Activated CD4-positive, alpha-beta T cell treated with anti-CD3 and anti-CD28 coated beads, Interleukin-2, amount 50 U/mL, for 1 hour (primary cell): ENCODE results near the gene DENND10.
"Not testable (repeated sequence)": the region's sequence is repeated elsewhere in the genome, so short reads cannot be mapped to it uniquely, and the experiment has no call there.

ENCODE experiments used
- DNase-seq: peaks from one replicate; pipeline ENCODE4 v3.0.0-alpha.2; 2020

DENND10 gene, protein sequence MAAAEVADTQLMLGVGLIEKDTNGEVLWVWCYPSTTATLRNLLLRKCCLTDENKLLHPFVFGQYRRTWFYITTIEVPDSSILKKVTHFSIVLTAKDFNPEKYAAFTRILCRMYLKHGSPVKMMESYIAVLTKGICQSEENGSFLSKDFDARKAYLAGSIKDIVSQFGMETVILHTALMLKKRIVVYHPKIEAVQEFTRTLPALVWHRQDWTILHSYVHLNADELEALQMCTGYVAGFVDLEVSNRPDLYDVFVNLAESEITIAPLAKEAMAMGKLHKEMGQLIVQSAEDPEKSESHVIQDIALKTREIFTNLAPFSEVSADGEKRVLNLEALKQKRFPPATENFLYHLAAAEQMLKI

GRCh38 chr10:119103903-119104653 is at the start of gene DENND10:
TSS of gene DENND10 (plus strand) at chr10:119104113. CDS start at chr10:119104143, 30 bp downstream.
- DNase-seq: peak; percentile 71

DNA sequence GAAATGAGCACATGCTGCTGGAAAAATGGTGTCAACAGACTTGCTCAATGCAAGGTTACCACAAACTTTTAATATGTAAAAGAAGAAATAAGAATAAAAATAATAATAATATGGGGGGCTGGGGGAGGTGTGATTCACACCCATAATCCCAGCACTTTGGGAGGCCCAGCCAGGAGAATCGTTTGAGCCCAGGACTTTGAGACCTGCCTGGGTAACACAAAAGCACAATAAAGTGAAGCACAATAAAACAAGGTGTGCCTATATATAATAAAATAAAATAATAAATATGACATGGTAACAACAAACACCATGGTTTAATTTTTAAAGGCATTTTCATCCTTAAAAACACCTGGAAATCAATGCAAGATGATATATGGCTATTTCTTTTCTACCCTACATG is 48.4 kb upstream of the DENND10 start:
- DNase-seq: no peak

DNA sequence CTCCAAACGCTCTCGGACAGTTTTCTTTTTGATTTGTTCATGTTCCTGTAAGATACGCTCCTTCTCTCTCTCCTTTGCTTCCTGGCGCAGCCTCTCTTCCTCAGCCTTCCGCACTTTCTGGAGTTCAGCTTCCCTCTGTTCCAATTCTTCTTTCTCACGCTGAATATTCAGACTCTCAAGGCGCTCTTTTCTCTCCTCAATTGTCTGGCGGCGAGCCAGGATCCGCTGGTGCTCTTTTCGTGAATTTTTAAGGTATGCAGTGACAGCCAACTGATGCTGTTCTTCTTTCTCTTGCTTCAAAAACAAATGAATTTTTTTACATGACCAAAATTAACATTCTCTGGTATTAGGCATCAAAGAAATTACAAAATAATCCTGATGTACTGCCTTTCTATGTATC is 45.9 kb upstream of the DENND10 start:
- DNase-seq: no peak

GRCh38 chr10:119059557-119059956 is 44.4 kb upstream of the DENND10 start:
- no peak for DNase-seq

DNA sequence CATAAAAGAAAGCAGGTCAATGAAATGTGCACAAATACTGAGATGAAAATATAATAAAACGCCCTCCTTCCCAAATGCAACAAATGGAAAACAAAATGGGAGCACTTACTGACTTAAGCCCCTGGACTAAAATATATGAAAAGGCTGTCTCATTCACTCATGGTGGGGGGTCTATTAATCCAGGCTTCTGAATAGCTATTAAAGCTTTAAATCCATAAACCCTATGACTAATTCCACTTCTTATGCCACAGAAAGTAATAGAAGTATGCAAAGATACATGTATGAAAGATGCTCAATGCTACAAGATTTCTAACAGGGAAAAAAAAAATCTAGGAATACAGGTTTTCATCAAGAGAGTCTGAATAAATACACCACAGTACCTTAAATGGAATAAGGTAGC is 43.8 kb upstream of the DENND10 start:
- no peak for DNase-seq

DNA sequence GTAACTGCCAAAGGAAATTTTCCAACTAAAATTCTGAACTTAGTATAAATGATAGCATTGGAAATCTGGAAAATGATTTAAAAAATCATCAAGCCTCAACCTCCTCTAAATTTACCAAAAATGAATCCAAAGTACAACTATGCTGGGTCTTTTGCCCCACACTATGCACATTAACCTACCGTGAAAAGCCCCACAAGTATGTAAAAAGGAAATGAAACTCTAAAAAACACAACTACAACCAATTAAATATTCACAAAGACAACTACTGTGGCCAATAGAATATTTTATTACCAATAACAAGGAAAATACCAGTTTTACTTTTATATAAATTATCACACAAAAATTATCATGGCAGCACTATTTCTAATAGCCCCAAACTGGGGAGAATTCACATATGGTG is 42.6 kb upstream of the DENND10 start:
- DNase-seq: no peak

DNA sequence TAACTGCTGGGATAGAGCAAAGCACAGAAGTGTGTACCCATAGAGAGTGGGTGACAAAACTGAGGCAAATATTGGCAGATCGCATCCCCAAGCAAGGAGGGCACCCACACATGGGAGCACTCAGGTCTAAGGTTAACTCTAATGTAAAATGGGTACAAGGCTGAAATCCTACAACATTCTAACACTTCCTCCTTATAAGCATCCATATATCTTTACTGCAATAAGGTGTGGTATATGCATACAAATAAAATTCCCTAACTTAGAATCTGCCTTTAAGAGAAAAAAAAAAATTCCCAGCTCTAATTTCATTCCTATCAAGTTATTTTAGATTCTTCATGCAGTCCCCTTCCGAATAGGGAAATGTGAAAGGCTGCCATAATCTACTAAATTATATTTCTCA is 42.0 kb upstream of the DENND10 start:
- DNase-seq: no peak

GRCh38 chr10:119070395-119071165 is 33.3 kb upstream of the DENND10 start:
- DNase-seq: no peak

- DNase-seq: no peak
Observed at GRCh38 chr10:119073584-119073983, 30.3 kb upstream of the DENND10 start.

DNA sequence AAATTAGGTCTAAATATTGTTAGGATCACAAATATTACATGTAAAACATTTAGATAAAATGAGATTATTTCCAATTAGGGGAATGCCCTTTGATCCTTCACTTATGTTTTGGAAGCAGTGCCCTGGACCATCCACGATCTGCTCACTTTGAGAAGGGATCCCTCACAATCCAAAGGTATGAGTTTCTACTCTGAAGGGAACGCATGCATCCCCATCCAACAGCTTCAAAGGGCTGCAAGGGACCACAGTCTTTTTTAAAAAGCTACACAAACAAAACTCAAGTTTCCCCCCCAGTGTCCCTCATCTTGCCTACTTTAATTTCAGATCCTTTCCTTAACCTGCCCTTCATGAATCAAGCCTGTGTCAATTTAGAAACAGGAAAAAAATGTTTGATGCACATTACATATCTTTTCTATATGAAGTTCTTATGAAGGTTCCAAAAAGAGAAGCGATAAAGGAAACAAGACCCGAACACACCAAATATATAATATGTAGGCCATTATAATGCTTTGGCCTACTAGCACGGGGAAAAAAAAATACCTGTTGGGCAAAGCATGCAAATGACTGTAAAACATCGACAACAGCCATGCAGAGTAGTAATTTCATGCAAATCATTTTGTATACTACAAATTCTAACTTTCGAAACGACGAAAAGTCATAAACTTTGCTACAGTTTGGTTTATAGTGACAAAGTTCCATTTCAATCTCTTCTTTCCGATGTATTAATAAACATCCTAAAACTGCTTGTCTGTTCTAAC is 25.3 kb upstream of the DENND10 start:
- no peak for DNase-seq

DNA sequence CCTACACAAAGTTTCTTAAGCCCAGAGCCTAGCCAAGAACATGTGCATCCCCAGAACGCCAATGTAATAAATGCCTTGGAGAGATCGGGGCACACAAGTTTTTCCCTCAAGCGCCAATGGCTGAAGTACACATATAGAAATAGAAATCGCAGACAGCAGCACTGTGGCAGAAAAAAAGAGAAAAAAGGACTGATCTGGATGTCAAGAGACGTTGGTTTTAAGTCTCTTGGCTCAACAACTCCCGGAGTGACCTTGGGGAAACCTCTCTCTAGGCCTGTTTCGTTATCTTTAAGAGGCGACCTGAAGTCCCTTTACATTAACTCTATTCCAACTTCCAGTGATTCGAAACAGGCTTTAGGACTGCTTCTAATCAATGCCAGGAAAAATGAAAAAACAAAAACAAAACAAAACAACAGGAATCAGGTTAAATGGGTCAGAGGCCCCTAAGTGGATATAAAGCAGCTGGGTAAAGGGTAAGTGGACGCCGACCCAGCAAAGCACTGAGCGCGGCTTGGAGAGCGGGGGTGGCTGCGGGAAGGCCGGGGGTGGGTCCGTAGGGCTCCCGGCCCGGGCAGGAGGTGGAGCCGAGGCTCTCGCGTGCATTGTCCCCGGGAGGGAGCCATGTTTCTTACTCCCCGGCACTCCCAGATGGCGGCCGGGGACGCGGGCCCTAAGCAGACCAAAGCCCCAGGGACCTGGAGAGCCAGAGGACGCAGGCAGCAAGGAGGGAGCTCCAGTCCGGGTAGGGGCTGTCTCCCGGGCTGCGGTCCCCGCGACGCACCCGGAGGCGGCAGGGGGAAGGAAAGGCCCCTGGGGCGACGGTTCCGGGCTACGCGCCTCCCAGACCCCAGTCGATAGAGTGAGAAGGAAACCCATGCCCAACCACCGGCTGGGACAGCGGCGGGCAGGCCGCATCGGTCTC is 24.1 kb upstream of the DENND10 start:
- DNase-seq: peak; percentile 56

- DNase-seq: peak; percentile 89
Observed at GRCh38 chr10:119080521-119081259, 23.2 kb upstream of the DENND10 start, which contains the start of gene EIF3A. TSS of gene EIF3A (minus strand) at chr10:119080817. CDS start at chr10:119080676, 141 bp downstream.

GRCh38 chr10:119084896-119085295 is 19.0 kb upstream of the DENND10 start:
- DNase-seq: no peak

GRCh38 chr10:119087271-119087882 is 16.5 kb upstream of the DENND10 start:
- no peak for DNase-seq

DNA sequence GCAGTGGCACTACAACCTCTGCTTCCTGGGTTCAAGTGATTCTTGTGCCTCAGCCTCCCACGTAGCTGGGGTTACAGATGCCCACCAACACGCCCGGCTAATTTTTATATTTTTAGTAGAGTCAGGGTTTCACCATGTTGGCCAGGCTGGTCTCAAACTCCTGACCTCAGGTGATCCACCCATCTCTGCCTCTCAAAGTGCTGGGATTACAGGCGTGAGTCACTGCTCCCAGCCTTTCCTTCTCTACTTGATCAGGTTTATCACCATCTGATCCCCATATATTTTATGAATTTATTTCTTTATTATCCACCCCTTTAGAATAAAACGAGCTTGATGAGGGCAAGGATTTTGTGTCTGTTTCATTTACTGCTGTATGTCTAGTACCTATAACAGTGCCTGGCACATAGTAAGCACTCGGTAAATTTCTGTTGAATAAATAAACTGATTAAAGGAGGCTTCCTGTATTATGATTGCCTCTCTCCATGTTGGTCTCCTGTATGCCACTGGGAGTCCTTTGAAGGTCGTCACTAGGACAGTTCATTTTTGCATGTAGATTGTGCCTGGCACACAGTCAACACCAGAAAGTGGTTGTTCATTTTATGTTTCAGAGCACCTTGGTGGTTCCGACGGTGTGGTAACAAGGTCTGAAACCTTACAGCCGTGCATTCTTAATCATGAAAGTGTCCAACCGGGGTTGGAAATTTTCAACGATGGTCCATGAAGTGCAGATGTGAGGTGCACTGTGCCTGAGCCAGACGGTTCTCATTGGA is 13.7 kb upstream of the DENND10 start:
- DNase-seq: peak; percentile 51

DNA sequence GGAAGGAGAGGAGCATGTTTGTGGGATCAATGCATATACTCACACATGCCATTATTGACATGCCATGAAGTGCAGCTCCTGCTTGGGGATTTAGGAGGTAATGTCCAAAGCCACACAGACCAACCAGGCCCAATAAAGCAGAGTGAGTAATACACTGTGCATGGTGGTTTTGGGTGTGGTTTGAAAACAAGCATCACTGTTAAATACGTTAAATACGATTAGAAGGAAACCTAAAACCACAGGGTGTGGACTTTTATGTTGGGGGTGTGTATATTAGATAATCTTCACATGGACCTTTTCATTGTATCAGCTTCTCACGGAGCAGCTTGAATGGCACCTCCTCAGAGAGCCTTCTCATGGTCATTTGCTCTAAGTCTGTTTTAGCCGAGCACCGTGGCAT is 12.9 kb upstream of the DENND10 start:
- DNase-seq: peak; percentile 34

DNA sequence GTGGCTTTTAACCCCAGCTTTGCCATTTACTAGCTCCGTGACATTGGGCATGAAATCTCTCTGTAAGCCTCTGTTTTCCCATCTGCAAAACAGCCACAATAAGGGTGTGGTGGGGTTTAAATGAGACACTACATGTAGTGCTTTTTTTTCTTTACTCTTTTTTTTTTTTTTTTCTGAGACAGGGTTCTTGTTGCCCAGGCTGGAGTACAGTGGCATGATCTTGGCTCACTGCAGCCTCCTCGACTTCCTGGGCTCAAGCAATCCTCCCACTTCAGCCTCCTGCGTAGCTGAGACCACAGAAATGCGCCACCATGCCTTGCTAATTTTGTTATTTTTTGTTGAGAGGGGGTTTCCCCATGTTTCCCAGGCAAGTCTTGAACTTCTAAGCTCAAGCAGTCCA is 8.3 kb upstream of the DENND10 start:
- no peak for DNase-seq

- not testable (repeated sequence) for DNase-seq
Observed at GRCh38 chr10:119096641-119097415, 7.1 kb upstream of the DENND10 start.

DNA sequence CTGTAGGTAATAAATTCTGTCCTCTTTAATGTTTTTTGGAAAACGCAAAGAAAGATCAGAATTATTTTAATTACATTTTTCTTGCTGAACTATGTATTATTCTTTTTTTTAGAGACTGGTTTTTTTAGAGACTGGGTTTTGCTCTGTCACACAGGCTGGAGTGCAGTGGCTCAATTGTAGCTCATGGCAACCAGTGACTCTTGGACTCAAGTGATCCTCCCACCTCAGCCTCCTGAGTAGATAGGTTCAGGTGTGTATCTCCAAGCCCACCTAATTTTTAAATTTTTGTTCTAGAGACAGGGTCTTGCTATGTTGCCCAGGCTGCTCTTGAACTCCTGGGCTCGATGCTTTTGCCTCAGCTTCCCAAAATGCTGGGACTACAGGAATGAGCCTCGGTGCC is 5.3 kb upstream of the DENND10 start:
- DNase-seq: no peak
